ENCODE data around the gene ADAMTS17.
A peak's percentile ranks its signal among the peaks of the same experiment; 100 is the strongest.
"Not testable (repeated sequence)": the region's sequence is repeated elsewhere in the genome, so short reads cannot be mapped to it uniquely, and the experiment has no call there.

The ADAMTS17 gene

DNA sequence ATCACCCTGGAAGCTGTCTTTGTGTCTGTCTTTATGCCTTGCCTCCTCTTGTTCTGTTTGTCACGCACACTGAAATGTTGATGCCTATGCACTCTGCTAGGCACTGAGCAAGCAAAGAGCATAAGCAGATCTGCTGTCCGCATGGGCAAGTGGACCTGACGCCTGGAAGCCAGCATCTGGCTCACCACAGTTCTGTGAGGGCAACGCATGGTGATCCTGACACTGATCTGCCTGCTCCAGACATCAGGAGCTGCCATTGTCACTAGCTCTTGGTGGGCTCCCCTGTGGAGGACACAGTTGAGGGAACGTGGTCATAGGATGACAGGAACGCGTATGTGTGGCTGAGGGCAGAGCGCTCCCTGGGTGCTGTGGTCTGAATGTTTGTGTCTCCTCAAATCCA is 234.6 kb downstream of the ADAMTS17 start:
- DNase-seq (ENCODE audit: low spot score) = no peak

DNA sequence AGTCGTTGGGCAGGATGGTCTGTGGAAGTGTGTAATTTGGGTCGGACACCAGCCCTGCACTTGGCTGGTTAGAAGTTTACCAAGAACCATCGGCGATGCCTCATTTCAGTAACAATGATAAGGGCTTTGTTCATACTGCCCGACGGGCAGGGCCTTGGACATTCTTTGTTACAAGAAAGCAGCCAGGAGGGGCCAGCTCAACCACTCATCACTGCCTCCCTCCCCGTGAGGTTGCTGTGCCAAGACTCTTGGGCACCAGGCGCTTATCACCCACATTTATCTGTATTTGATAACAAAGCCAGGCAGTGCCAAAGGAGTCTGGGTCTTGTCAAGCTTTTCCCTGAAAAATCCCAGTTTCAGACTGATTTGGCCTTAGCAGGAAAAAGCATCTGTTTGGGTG is 235.0 kb downstream of the ADAMTS17 start:
- no peak for DNase-seq (ENCODE audit: low spot score)

GRCh38 chr15:100105101-100105500 is 236.7 kb downstream of the ADAMTS17 start:
- DNase-seq (ENCODE audit: low spot score) = no peak

GRCh38 chr15:100104245-100104644 is 237.5 kb downstream of the ADAMTS17 start:
- DNase-seq (ENCODE audit: low spot score) = no peak

- DNase-seq (ENCODE audit: low spot score) = no peak
Observed at GRCh38 chr15:100103828-100104227, 237.9 kb downstream of the ADAMTS17 start.

DNA sequence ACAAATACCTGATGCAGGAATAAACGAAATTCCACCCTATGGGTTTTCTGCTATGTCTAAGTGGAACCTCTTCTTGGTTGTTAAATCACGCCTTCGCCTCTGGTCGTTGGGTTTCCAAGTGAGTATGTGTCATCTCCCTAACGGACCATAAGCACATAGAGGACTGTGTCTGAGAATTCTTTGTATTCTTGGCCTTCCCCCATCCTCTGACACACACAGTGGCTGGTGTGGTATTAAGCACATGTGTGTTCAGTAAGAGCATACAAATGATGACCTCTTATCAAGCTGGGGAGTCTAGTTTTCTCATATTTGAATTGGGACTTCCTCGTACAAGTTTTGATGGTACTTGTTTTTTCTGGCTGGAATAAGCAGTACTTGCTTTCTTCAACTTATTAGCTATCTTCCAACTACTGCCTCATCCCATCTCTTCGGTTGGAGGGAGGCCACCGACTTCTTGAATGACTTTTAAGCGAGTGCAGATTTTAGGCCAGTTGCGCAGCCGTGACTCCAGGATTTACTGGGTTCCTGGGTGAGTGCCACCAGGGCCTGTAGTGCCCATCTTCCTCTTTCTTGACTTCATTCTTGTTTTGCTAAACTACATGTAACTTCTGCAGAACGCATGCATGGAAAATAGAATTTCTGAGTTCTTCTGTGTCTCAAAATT is 240.2 kb downstream of the ADAMTS17 start:
- no peak for DNase-seq (ENCODE audit: low spot score)

GRCh38 chr15:100100926-100101325 is 240.8 kb downstream of the ADAMTS17 start:
- DNase-seq (ENCODE audit: low spot score) = no peak

DNA sequence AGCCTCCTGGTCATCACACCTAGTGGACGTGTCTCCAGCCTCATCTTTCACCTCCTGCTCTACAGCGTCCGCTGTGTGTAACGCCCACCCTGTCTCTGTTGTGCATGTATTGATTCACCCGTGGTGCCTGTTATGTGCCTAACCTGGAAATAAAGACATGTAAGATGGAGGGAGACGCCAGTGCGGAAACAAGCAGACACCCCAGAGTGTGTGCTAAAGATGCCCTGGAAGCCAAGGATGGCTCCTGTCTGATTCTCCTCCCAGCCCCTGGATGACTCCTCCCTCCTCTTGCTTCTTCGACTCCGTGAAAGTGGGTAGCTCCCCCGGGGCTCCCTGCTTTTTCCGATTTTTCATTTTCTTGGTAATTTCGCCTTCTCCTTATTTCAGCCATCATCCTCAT is 241.8 kb downstream of the ADAMTS17 start:
- DNase-seq (ENCODE audit: low spot score) = no peak

GRCh38 chr15:100098705-100099104 is 243.1 kb downstream of the ADAMTS17 start:
- DNase-seq (ENCODE audit: low spot score) = no peak

DNA sequence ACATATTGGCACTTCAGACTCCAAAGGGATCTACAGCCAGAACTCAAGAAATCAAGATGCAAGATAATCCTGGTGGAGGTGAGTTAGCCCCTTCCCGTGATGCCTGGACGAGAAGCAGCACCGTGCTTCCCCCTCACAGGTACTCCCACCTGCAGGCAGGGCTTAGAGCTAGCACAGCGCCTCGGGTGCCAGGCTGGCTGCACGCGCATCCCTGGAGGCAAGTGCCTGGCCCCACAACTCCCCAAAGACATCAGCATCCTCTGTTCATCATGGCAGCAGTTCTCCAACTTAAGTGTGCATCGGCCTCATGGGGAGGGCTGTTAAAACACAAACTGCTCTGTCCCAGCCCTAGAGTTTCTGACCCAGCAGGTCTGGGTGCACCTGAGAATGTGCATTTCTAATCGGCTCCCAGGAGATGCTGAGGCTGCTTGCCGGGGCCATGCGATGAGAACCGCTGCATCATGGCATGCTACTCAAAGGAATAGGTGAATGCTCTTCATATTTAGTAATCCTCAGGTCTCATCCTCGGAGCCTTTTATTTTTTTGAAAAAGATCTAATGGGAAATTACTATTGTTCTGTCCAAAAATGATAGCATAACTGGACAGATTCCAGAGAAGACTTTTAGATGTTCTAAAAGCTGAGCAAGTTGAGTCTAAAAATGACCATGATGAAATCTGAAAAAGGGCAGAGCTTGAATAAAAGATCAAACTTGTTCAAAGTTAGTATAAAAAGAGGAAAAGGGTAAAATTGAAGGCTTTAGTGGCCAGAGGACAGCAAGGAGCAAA is 244.2 kb downstream of the ADAMTS17 start:
- DNase-seq (ENCODE audit: low spot score) = no peak

- DNase-seq (ENCODE audit: low spot score) = no peak
Observed at GRCh38 chr15:100096700-100097099, 245.1 kb downstream of the ADAMTS17 start.

GRCh38 chr15:100096248-100096600 is 245.6 kb downstream of the ADAMTS17 start:
- DNase-seq (ENCODE audit: low spot score) = no peak

- no peak for DNase-seq (ENCODE audit: low spot score)
Observed at GRCh38 chr15:100095541-100096247, 246.1 kb downstream of the ADAMTS17 start.

- DNase-seq (ENCODE audit: low spot score) = peak; percentile 47
Observed at GRCh38 chr15:100094127-100094510, 247.7 kb downstream of the ADAMTS17 start.

- peak; percentile 87 for DNase-seq (ENCODE audit: low spot score)
Observed at GRCh38 chr15:100093211-100094126, 248.3 kb downstream of the ADAMTS17 start.

DNA sequence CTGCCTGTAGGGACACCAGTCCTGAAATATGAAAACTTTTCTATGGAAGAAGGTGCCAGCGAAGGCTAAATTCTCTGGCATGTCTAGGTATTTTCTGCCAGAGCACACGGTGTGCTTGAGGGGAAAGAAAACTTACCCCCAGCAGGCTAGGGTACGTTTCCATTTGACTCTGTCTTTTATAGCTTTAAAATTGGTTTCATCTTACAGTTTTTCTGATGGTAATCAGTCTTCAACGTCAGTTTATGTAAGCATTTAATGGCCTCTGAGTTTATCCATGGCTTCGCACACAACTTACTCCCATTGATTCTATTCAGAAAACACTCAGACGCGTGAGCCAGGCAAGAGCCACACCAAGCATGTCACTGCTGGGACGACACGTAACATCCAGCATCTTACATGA is 249.7 kb downstream of the ADAMTS17 start:
- no peak for DNase-seq (ENCODE audit: low spot score)

- no peak for DNase-seq (ENCODE audit: low spot score)
Observed at GRCh38 chr15:100090411-100090810, 251.4 kb downstream of the ADAMTS17 start.

DNA sequence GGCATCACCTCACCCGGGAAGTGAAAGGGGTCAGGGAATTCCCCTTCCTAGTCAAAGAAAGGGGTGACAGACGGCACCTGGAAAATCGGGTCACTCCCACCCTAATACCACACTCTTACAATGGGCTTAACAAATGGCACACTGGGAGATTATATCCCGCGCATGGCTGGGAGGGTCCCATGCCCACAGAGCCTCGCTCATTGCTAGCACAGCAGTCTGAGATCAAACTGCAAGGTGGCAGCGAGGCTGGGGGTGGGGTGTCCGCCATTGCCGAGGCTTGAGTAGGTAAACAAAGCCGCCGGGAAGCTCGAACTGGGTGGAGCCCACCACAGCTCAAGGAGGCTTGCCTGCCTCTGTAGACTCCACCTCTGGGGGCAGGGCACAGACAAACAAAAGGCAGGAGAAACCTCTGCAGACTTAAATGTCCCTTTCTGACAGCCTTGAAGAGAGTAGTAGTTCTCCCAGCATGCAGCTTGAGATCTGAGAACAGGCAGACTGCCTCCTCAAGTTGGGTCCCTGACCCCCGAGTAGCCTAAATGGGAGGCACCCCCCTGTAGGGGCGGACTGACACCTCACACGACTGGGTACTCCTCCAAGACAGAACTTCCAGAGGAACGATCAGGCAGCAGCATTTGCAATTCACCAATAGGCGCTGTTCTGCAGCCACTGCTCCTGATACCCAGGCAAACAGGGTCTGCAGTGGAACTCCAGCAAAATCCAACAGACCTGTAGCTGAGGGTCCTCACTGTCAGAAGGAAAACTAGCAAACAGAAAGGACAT is 257.5 kb downstream of the ADAMTS17 start:
- not testable (repeated sequence) for DNase-seq (ENCODE audit: low spot score)

DNA sequence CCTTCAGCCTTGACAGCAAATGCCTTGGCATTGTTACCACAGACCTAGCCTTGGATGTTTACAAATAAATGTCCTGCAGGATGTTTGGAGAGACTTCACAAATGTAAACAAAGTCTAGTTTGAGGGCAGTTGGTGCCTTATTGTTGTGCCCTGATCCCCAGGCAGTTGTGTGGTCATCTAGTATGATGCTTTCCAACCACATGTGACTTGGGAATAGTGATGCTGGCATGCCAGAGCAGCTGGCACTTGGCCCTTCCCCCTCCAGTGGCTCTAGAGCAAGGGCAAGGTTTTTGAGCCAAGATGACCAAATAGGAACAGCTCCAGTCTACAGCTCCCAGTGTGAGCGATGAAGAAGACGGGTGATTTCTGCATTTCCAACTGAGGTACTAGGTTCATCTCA is 258.2 kb downstream of the ADAMTS17 start:
- DNase-seq (ENCODE audit: low spot score) = no peak

- DNase-seq (ENCODE audit: low spot score) = no peak
Observed at GRCh38 chr15:100082761-100083402, 258.9 kb downstream of the ADAMTS17 start.

DNA sequence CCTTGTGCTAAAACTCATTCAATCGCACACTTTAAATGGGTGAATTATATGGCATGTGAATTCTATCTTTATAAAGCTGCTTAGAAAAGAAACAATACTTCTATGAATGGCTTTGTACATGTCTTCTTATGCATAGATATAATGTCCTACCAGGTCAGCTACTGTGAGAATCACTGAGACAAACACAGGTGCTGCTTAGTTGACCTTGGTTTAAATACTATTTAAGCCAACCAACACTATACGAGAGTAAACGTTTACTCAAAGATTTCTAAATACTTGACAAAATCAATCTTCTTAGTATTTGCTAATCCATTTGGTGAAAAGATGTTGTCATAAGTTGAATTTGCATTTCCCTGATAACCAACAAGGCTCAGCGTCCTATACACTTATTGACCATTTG is 260.3 kb downstream of the ADAMTS17 start:
- no peak for DNase-seq (ENCODE audit: low spot score)

All from hepatic stellate cell (primary cell).